ENCODE data around the gene WFIKKN1. TPM values are rescaled to one million over a fixed set of nuclear protein-coding genes. Genes with fewer than 3 reads are reported as not detected.

WFIKKN1 gene
- total and polyA plus RNA-seq, 2 experiments from 2014 or later = 3.5 to 6.8 TPM

GRCh38 chr16:638034-638543 is 7.3 kb downstream of the WFIKKN1 start (continued):
- TF ChIP-seq, protein P1, sequence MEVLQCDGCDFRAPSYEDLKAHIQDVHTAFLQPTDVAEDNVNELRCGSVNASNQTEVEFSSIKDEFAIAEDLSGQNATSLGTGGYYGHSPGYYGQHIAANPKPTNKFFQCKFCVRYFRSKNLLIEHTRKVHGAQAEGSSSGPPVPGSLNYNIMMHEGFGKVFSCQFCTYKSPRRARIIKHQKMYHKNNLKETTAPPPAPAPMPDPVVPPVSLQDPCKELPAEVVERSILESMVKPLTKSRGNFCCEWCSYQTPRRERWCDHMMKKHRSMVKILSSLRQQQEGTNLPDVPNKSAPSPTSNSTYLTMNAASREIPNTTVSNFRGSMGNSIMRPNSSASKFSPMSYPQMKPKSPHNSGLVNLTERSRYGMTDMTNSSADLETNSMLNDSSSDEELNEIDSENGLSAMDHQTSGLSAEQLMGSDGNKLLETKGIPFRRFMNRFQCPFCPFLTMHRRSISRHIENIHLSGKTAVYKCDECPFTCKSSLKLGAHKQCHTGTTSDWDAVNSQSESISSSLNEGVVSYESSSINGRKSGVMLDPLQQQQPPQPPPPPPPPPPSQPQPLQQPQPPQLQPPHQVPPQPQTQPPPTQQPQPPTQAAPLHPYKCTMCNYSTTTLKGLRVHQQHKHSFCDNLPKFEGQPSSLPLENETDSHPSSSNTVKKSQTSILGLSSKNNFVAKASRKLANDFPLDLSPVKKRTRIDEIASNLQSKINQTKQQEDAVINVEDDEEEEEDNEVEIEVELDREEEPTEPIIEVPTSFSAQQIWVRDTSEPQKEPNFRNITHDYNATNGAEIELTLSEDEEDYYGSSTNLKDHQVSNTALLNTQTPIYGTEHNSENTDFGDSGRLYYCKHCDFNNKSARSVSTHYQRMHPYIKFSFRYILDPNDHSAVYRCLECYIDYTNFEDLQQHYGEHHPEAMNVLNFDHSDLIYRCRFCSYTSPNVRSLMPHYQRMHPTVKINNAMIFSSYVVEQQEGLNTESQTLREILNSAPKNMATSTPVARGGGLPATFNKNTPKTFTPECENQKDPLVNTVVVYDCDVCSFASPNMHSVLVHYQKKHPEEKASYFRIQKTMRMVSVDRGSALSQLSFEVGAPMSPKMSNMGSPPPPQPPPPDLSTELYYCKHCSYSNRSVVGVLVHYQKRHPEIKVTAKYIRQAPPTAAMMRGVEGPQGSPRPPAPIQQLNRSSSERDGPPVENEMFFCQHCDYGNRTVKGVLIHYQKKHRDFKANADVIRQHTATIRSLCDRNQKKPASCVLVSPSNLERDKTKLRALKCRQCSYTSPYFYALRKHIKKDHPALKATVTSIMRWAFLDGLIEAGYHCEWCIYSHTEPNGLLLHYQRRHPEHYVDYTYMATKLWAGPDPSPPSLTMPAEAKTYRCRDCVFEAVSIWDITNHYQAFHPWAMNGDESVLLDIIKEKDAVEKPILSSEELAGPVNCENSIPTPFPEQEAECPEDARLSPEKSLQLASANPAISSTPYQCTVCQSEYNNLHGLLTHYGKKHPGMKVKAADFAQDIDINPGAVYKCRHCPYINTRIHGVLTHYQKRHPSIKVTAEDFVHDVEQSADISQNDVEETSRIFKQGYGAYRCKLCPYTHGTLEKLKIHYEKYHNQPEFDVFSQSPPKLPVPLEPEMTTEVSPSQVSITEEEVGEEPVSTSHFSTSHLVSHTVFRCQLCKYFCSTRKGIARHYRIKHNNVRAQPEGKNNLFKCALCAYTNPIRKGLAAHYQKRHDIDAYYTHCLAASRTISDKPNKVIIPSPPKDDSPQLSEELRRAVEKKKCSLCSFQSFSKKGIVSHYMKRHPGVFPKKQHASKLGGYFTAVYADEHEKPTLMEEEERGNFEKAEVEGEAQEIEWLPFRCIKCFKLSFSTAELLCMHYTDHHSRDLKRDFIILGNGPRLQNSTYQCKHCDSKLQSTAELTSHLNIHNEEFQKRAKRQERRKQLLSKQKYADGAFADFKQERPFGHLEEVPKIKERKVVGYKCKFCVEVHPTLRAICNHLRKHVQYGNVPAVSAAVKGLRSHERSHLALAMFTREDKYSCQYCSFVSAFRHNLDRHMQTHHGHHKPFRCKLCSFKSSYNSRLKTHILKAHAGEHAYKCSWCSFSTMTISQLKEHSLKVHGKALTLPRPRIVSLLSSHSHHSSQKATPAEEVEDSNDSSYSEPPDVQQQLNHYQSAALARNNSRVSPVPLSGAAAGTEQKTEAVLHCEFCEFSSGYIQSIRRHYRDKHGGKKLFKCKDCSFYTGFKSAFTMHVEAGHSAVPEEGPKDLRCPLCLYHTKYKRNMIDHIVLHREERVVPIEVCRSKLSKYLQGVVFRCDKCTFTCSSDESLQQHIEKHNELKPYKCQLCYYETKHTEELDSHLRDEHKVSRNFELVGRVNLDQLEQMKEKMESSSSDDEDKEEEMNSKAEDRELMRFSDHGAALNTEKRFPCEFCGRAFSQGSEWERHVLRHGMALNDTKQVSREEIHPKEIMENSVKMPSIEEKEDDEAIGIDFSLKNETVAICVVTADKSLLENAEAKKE (CRISPR knock-in tag; IDR thresholded peaks at IDR 0.05) = no peak
- TF ChIP-seq ZNF331 (CRISPR knock-in tag; IDR thresholded peaks at IDR 0.05; ENCODE audit: low read depth) = no peak
- no peak for TF ChIP-seq CREB1 (CRISPR knock-in tag; IDR thresholded peaks at IDR 0.05; ENCODE audit: low read depth)
- TF ChIP-seq ZNF114 (CRISPR knock-in tag; IDR thresholded peaks at IDR 0.05) = no peak
- no peak for TF ChIP-seq JUNB (IDR thresholded peaks at IDR 0.05; ENCODE audit: unreplicated experiment)
- TF ChIP-seq EZH2 (IDR thresholded peaks at IDR 0.05; ENCODE audit: low read depth, unreplicated experiment) = no peak
- no peak for TF ChIP-seq NANOG (IDR thresholded peaks at IDR 0.05; ENCODE audit: borderline replicate concordance)
- TF ChIP-seq, protein P2, sequence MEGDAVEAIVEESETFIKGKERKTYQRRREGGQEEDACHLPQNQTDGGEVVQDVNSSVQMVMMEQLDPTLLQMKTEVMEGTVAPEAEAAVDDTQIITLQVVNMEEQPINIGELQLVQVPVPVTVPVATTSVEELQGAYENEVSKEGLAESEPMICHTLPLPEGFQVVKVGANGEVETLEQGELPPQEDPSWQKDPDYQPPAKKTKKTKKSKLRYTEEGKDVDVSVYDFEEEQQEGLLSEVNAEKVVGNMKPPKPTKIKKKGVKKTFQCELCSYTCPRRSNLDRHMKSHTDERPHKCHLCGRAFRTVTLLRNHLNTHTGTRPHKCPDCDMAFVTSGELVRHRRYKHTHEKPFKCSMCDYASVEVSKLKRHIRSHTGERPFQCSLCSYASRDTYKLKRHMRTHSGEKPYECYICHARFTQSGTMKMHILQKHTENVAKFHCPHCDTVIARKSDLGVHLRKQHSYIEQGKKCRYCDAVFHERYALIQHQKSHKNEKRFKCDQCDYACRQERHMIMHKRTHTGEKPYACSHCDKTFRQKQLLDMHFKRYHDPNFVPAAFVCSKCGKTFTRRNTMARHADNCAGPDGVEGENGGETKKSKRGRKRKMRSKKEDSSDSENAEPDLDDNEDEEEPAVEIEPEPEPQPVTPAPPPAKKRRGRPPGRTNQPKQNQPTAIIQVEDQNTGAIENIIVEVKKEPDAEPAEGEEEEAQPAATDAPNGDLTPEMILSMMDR (conservative IDR thresholded peaks at IDR 0.05; ENCODE audit: low read depth in 2 of 2) = no peak
- no peak for TF ChIP-seq ETS1 (IDR thresholded peaks at IDR 0.05)

Data from GM23338 (cell line).